Neural cell (in vitro differentiated cells): ENCODE measurements around the gene ADGRL3.

Experiments used
- POLR2AphosphoS5 ChIP-seq: IDR thresholded peaks from 2 replicates; pipeline ENCODE4 v1.6.1; 2012
- RAD21 ChIP-seq: fragments of 450-650 bp; conservative IDR thresholded peaks from 2 replicates; pipeline ENCODE4 v1.6.1; 2014; ENCODE audit warnings: antibody characterized with exemption, mild to moderate bottlenecking, moderate library complexity
- SMC3 ChIP-seq: fragments of 450-650 bp; conservative IDR thresholded peaks from 2 replicates; pipeline ENCODE4 v1.6.1; 2014; ENCODE audit warnings: antibody characterized with exemption, mild to moderate bottlenecking, moderate library complexity; ENCODE audit not compliant: poor library complexity
- TAF1 ChIP-seq: IDR thresholded peaks from 2 replicates; pipeline ENCODE4 v1.6.1; 2012; ENCODE audit warnings: low read depth
- TF ChIP-seq, protein P1 (sequence below): fragments of 450-650 bp; IDR thresholded peaks from 2 replicates; pipeline ENCODE4 v1.5.1; 2014; ENCODE audit warnings: antibody characterized with exemption, mild to moderate bottlenecking, moderate library complexity; ENCODE audit not compliant: poor library complexity, severe bottlenecking
- TF ChIP-seq, protein P2 (sequence below): IDR thresholded peaks from 2 replicates; pipeline ENCODE4 v1.6.1; 2012; ENCODE audit warnings: borderline replicate concordance

DNA sequence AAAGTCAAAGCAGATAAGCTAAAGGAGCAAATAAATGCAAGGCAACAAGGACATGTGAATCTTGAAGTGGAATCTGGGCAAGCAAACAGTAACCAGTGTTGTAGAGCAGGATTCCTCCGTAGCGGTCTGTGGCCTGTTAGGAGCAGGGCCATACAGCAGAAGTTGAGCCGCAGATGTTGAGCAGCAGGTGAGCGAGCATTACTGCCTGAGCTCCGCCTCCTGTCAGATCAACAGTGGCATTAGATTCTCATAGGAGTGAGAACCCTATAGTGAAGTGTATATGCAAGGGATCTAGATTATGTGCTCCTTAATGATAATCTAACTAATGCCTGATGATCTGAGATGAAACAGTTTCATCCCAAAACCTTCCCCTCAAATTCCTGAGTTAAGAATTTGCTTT is 550.7 kb downstream of the ADGRL3 start:
- TF ChIP-seq, protein P1, sequence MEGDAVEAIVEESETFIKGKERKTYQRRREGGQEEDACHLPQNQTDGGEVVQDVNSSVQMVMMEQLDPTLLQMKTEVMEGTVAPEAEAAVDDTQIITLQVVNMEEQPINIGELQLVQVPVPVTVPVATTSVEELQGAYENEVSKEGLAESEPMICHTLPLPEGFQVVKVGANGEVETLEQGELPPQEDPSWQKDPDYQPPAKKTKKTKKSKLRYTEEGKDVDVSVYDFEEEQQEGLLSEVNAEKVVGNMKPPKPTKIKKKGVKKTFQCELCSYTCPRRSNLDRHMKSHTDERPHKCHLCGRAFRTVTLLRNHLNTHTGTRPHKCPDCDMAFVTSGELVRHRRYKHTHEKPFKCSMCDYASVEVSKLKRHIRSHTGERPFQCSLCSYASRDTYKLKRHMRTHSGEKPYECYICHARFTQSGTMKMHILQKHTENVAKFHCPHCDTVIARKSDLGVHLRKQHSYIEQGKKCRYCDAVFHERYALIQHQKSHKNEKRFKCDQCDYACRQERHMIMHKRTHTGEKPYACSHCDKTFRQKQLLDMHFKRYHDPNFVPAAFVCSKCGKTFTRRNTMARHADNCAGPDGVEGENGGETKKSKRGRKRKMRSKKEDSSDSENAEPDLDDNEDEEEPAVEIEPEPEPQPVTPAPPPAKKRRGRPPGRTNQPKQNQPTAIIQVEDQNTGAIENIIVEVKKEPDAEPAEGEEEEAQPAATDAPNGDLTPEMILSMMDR, result no peak
- TF ChIP-seq POLR2AphosphoS5, result no peak
- no peak for TF ChIP-seq SMC3
- TF ChIP-seq, protein P2, sequence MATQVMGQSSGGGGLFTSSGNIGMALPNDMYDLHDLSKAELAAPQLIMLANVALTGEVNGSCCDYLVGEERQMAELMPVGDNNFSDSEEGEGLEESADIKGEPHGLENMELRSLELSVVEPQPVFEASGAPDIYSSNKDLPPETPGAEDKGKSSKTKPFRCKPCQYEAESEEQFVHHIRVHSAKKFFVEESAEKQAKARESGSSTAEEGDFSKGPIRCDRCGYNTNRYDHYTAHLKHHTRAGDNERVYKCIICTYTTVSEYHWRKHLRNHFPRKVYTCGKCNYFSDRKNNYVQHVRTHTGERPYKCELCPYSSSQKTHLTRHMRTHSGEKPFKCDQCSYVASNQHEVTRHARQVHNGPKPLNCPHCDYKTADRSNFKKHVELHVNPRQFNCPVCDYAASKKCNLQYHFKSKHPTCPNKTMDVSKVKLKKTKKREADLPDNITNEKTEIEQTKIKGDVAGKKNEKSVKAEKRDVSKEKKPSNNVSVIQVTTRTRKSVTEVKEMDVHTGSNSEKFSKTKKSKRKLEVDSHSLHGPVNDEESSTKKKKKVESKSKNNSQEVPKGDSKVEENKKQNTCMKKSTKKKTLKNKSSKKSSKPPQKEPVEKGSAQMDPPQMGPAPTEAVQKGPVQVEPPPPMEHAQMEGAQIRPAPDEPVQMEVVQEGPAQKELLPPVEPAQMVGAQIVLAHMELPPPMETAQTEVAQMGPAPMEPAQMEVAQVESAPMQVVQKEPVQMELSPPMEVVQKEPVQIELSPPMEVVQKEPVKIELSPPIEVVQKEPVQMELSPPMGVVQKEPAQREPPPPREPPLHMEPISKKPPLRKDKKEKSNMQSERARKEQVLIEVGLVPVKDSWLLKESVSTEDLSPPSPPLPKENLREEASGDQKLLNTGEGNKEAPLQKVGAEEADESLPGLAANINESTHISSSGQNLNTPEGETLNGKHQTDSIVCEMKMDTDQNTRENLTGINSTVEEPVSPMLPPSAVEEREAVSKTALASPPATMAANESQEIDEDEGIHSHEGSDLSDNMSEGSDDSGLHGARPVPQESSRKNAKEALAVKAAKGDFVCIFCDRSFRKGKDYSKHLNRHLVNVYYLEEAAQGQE, result no peak
- no peak for TF ChIP-seq TAF1
- TF ChIP-seq RAD21, result no peak
